ENCODE results near the gene ZNF727. TPM values are rescaled to one million over a fixed set of nuclear protein-coding genes. Genes with fewer than 3 reads are reported as not detected.
A peak's percentile ranks its signal among the peaks of the same experiment; 100 is the strongest.
"Not testable (repeated sequence)": the region's sequence is repeated elsewhere in the genome, so short reads cannot be mapped to it uniquely, and the experiment has no call there.

The ZNF727 gene
- not detected in 2 replicates for total RNA-seq

DNA sequence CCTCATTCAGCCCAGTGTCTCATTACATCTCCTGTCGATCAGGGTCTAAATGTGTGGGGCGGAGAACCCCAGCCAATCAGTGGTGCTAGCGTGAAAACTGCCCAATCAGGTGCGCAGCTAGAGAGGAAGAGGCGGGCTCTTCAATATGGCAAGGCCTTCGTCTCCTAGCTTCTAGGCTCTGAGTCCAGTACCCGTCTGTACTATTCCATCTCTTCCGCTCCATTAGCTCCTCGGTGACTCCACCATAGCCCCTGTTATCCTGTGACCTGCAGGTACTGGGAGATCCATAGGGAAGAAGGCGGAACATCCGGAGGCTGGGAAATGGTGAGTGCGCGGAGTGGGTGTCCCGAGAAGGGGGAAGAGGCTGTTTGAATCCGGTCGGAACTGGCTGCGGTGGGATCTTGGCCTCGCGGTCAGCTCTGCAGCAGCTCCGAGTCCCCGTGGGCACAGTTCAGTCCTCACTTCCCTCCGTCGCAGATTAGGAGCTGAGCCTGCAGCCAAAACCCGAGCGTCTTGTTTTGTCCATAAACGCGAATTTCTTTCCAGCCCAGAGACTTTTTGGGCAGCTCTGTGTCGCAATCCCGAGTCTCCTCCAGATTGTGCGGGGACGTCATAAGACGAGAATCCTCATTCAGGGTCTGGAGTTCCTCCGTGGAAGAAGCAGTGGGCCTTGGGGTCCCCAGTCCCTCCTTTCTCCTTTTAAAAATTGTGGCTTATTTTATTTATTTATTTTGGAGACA is at the start of gene ZNF727:
Gene ZNF727, plus strand, starts transcription at position 134 of the 740 bp plus-strand sequence. Its CDS starts 188 bp downstream, at position 322.
- no peak for DNase-seq (ENCODE audit: low read depth)
- TF ChIP-seq, protein P1, sequence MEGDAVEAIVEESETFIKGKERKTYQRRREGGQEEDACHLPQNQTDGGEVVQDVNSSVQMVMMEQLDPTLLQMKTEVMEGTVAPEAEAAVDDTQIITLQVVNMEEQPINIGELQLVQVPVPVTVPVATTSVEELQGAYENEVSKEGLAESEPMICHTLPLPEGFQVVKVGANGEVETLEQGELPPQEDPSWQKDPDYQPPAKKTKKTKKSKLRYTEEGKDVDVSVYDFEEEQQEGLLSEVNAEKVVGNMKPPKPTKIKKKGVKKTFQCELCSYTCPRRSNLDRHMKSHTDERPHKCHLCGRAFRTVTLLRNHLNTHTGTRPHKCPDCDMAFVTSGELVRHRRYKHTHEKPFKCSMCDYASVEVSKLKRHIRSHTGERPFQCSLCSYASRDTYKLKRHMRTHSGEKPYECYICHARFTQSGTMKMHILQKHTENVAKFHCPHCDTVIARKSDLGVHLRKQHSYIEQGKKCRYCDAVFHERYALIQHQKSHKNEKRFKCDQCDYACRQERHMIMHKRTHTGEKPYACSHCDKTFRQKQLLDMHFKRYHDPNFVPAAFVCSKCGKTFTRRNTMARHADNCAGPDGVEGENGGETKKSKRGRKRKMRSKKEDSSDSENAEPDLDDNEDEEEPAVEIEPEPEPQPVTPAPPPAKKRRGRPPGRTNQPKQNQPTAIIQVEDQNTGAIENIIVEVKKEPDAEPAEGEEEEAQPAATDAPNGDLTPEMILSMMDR (conservative IDR thresholded peaks at IDR 0.05; ENCODE audit: low read depth, low read length): no peak
- peak within 1 kb of the TSS; percentile 15 for H3K4me3 ChIP-seq (ENCODE audit: low read depth, low read length)

DNA sequence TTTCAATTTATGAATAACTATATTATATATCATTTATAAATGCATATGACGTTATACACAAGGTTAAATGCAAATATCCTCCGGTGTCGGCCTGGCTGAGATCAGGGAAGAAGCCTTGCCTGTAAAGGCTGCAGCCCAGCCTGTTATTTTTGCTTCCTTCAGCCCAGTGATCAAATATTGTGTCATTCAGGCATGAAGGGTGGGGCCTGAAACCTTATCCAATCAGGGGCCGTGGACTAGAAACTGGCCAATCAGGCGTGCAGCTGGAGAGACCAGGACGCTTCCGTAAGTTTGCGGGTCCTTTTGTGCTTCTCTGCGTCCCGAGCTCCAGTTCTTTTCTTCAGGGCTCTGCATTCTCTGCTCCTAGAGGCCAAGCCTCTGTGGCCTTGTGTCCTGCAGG is 46.7 kb upstream of the ZNF727 start, which contains the start of gene ZNF722:
Gene ZNF722, plus strand, starts transcription at position 301 of the 400 bp plus-strand sequence. CDS start 113 bp downstream, outside the sequence.
- TF ChIP-seq, protein P1 (conservative IDR thresholded peaks at IDR 0.05; ENCODE audit: low read depth, low read length): no peak
- no peak for DNase-seq (ENCODE audit: low read depth)
- no peak within 1 kb of the TSS for H3K4me3 ChIP-seq (ENCODE audit: low read depth, low read length)

DNA sequence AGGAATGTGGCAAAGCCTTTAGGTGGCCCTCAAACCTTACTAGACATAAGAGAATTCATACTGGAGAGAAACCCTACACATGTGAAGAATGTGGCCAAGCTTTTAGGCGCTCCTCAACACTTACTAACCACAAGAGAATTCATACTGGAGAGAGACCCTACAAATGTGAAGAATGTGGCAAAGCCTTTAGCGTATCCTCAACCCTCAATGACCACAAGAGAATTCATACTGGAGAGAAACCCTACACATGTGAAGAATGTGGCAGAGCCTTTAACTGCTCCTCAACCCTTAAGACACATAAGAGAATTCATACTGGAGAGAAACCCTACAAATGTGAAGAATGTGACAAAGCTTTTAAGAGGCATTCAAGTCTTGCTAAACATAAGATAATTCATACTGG is 29.7 kb upstream of the ZNF727 start:
- not testable (repeated sequence) for DNase-seq (ENCODE audit: low read depth); H3K4me3 ChIP-seq (ENCODE audit: low read depth, low read length)

DNA sequence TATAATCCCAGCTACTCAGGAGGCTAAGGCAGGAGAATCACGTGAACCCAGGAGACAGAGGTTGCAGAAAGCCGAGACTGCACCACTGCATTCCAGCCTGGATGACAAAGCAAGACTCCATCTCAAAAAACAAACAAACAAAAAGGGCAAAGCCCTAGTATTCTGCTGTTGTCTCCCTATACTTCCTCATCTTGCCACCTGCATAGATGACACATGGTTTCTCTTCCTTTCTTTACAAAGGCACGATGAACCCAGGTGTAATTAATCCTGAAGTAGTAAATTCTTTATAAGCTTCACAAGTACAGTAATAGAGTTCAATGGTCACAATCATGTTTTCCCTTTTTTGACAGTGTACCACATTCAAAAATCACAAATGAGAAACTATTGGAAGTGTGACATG is 9.8 kb upstream of the ZNF727 start:
- TF ChIP-seq, protein P1 (conservative IDR thresholded peaks at IDR 0.05; ENCODE audit: low read depth, low read length): no peak
- no peak overlapping the region for H3K4me3 ChIP-seq (ENCODE audit: low read depth, low read length)
- DNase-seq (ENCODE audit: low read depth): no peak

DNA sequence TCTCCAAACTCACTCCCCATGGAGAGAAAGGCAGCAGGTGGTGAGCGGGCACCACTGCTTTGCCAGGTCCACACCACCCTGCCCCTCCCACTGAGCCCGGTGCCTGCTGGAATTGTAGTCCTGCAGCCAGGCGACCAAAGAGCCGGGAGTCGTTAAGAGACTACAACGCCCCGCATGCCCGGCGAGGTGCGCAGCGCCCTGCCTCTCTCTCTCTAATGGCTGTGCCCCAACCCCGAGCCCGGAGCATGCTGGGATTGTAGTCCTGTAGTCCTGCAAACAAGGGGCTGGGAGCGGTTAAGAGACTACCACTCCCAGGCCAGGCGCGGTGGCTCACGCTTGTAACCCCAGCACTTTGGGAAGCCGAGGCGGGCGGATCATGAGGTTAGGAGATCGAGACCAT is 8.1 kb upstream of the ZNF727 start:
- no peak overlapping the region for H3K4me3 ChIP-seq (ENCODE audit: low read depth, low read length)
- TF ChIP-seq, protein P1 (conservative IDR thresholded peaks at IDR 0.05; ENCODE audit: low read depth, low read length): no peak

DNA sequence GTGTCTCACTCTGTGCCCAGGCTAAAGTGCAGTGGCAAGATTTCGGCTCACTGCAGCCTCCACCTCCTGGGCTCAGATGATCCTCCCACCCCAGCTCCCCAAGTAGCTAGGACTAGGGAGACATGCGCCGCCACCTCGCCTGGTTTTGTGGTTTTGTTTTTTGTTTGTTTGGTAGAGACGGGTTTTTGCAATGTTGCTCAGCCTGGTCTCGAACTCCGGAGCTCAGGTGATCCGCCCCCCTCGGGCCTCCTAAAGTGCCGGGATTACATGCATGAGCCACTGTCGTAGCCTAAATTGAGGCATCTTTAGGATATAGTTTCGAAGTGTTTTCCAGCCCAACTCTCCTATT is 781 bp downstream of the ZNF727 start:
- H3K4me3 ChIP-seq (ENCODE audit: low read depth, low read length): no peak overlapping the region
- DNase-seq (ENCODE audit: low read depth): no peak
- TF ChIP-seq, protein P1 (conservative IDR thresholded peaks at IDR 0.05; ENCODE audit: low read depth, low read length): no peak

More for the DNA sequence above, 8.1 kb upstream of the ZNF727 start:
- no peak for DNase-seq (ENCODE audit: low read depth)

DNA sequence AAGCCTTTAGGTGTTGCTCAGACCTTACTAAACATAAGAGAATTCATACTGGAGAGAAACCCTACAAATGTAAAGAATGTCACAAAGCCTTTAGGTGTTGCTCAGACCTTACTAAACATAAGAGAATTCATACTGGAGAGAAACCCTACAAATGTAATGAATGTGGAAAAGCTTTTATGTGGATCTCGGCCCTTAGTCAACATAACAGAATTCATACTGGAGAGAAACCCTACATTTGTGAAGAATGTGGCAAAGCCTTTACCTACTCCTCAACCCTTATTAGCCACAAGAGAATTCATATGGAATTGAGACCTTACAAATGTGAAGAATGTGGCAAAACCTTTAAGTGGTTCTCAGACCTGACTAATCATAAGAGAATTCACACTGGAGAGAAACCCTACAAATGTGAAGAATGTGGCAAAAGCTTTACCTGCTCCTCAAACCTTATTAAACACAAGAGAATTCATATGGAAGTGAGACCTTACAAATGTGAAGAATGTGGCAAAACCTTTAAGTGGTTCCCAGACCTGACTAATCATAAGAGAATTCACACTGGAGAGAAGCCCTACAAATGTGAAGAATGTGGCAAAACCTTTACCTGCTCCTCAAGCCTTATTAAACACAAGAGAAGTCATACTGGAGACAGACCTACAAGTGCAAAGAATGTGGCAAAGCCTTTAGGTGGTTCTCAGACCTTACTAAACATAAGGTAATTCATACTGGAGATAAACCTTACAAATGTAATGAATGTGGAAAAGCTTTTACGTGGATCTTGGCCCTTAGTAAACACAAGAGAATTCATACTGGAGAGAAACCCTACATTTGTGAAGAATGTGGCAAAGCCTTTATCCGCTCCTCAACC is 32.8 kb downstream of the ZNF727 start:
- H3K4me3 ChIP-seq (ENCODE audit: low read depth, low read length); DNase-seq (ENCODE audit: low read depth): not testable (repeated sequence)

DNA sequence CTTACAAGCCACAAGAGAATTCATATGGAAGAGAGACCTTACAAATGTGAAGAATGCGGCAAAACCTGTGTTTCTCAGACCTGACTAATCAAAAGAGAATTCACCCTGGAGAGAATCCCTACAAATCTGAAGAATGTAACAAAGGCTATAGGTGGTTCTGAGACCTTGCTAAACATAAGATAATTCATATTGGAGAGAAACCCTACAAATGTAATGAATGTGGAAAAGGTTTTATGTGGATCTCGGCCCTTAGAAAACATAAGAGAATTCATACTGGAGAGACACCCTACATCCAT is 33.4 kb downstream of the ZNF727 start:
- TF ChIP-seq, protein P1 (conservative IDR thresholded peaks at IDR 0.05; ENCODE audit: low read depth, low read length): no peak
- DNase-seq (ENCODE audit: low read depth): no peak
- no peak overlapping the region for H3K4me3 ChIP-seq (ENCODE audit: low read depth, low read length)

Measured in epithelial cell of proximal tubule (primary cell).